ENCODE results near the gene C16orf86.
A peak's percentile ranks its signal among the peaks of the same experiment; 100 is the strongest.
"Not testable (repeated sequence)": the region's sequence is repeated elsewhere in the genome, so short reads cannot be mapped to it uniquely, and the experiment has no call there.

The C16orf86 gene

GRCh38 chr16:67668495-67669157 lies 2.0 kb downstream of the C16orf86 start:
- no peak for DNase-seq

- no peak for DNase-seq
Observed at GRCh38 chr16:67669499-67670101, 3.0 kb downstream of the C16orf86 start.

DNA sequence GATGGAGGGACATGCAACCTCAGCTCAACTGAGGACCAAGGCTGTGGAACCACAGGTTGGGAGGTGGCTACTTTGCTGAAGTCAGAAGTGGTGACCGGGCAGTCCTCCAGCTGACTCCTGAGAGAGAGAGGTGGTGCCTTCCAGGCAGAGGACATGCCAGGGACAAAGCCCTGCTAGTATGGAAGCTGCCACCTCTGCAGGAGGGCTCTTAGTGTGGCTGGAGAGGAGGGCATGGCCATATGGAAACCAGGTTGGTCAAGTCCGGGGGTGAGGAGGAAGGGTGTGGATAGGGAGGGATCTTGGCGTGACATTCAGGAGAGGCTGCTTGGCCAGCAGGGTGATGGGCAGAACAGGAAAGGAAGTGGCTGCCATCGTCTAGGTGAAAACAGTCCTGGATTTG lies 5.7 kb downstream of the C16orf86 start:
- no peak for DNase-seq

- DNase-seq, result peak; percentile 28
Observed at GRCh38 chr16:67672739-67673662, 6.4 kb downstream of the C16orf86 start.

DNA sequence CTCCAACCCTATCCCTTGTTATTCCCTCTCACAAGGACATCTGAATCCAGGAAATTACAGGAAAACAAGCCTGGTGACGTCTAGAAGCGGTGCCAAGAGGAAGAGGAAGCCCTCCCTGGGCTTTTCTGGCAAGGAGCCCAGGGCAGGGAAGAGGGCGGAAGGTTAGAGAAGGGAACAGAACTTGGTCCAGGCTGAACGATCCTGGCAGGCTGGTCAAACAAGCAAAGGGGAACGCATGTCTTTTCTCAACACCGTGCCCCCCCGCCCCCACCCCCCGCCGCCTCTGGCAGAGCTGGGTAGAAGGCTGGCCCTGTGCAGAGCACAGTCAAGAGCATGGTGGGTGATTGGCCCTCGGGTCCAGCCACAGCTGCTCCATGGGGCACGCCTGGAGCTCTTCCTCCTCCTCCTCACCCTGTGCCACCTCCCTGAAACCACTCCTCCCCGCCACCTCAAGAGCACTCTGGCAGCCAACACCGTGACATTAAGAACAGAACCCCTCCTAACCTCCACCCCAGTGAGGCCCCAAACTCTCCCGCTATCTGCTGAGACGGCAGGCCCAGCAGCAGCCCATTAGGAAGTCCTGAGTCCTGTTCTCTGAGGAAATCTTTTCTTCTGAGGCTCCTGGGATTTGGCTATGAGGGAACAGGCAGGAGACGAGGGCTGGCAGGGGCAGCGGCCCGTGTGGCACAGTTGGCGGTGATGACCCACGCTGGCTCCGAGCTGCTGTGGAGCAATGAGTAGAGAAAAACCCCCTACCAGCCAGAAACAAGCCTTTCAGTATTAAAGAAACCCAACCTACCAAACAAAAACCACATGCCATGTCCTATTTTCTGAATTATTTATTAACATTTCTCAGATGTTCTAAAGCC lies 7.3 kb downstream of the C16orf86 start:
- DNase-seq, result peak; percentile 73

- DNase-seq, result peak; percentile 58
Observed at GRCh38 chr16:67674851-67675578, 8.4 kb downstream of the C16orf86 start.

- no peak for DNase-seq
Observed at GRCh38 chr16:67675579-67675935, 8.9 kb downstream of the C16orf86 start.

GRCh38 chr16:67675999-67676398 lies 9.4 kb downstream of the C16orf86 start:
- no peak for DNase-seq

DNA sequence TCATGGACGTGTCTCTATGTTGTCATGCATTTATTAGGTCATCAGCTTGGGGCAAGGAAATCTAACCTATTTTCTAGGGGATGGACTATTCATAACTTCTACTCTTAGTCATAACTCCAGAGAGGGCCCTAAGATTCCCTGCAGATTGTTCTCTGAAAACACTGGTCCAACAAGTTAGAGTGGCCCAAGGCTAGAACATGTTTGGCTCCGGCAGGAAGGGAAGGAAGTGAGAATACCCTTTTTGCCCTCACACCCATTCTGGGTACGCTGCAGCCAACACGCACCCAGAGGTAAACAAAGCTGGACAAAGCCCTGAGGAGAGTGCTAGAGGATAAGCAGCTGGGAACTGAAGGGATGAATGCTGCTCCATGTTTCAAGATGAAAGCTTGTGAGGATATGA lies 9.9 kb downstream of the C16orf86 start:
- no peak for DNase-seq

GRCh38 chr16:67676939-67677338 lies 10.3 kb downstream of the C16orf86 start:
- DNase-seq, result no peak

DNA sequence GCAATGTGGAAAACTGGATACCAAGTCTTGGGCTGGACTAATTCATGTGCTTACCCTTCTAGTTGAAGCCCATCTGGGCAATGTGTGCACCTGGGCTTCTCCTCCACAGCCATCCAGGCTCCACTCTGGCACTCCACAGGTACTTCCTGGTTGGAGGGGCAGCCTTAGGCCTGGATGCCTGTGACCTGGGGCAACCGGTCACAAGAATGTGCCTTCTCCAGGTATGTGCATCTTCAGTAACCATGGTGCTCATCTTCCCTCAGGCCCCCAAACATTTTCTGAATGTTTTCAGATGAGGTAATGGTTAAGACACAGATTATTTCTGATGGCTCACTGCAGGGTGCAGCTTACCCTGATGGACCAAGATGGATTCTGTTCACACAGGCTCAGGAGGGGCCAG lies 11.1 kb downstream of the C16orf86 start:
- no peak for DNase-seq

DNA sequence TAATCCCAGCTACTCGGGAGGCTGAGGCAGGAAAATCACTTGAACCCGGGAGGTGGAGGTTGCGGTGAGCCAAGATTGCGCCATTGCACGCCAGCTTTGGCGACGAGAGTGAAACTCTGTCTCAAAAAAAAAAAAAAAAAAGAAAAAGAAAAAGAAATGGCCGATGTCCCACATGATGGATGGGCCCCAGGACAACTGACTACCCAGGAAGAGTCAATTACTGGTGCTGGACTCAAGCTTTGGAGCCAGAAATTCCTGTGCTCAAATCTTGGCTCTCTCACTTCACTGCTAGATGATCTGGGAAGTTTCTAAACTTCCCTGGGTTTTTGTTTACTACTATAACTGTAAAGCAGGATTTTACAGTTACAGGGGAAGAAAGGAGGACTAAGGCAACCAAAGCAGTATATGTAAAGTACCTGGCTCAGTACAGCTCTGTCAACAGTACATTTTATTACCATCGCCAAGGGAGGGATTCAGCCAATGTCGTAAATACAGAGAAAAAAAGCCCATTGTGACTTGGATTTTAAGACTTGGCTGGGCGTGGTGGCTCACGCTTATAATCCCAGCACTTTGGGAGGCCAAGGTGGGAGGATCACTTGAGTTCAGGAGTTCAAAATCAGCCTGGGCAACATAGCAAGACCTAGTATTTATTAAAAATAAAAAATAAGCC lies 11.9 kb downstream of the C16orf86 start:
- peak; percentile 7 for DNase-seq

GRCh38 chr16:67679935-67680897 lies 13.6 kb downstream of the C16orf86 start:
- no peak for DNase-seq

DNA sequence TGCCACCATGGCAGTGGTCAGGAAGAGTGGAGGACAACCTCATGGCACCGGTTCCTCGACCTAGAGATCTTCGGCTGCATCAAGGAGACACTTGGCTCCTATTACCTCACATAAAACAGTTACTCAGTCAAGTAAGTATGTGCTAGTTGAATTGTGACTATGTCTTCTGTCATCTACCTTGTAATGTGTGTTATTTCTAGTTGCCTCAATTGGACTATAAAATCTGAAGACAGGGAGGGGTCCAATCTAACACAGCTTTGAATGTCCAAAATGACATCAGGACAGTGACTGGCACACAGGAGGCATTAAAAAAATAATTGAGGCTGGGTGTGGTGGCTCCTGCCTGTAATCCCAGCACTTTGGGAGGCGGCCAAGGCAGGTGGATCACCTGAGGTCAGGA lies 17.2 kb downstream of the C16orf86 start:
- DNase-seq, result no peak

DNA sequence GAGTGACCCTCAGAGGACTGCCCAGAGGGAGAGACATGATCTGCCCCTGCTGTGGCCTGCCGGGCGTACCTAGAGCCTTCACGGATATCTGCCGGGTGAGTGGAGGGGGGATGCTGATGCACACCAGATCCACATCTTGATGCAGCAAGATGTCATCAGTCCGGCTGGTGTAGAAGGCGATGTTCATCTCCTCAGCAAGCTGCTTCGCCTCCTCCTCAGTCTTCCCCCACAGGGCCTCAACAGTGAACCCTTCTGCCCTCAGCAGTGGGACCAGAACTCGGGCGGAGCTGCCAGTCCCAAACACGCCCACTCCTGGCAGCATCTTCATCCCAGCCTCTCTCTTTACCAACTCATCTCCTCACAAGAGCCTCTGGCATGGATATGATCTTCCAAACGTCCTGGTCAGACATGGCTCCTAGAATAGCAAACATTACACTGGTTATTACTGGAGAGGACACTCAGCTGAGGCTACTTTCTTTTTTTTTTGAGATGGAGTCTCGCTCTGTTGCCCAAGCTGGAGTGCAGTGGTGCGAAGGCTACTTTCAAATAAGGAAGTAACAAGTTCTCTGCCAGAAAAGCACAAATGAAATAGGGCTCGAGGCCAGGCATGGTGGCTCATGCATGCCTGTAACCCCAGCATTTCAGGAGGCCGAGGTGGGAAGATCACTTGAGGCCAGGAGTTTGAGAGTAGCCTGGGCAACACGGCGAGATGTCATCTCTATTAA lies 18.9 kb downstream of the C16orf86 start:
- DNase-seq, result no peak

GRCh38 chr16:67693517-67694285 lies 27.1 kb downstream of the C16orf86 start:
- not testable (repeated sequence) for DNase-seq

- no peak for DNase-seq
Observed at GRCh38 chr16:67694611-67695010, 28.0 kb downstream of the C16orf86 start.

DNA sequence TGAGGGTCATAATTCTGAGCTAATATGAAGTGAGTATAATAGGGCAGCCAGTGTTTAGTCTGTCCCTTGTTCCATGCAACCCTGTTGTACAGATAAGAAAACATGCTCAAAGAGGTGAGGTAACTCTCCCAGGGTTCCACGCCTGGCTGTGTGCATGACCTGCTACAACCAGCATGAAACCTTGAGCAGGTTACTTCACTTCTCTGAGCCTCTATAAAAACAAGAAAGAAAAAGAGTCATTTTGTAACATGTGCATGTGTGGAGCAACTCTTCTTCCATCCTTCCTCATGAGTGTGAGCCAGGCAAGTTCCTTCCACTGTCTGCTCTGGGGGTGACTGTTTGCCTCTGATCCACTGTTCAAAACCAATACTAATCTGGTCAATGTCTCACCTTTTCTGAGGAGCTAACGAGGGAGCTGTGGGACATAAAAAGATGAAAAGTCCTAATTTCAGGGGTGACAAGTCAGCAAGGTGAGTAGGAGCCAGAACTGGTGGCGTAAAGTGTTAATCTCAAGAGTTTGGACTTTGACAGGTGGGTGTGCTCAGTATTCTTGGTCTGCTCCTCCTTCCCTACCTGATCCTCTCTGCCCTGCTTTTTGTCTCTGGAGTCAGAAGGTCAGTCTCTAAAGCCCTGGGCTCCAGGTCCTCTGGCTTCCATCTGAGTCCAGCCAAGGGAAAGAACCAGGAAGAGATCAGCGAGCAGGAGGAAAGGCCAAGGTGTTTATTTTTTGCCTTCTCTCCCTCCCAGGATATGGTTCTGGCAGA lies 31.0 kb downstream of the C16orf86 start:
- no peak for DNase-seq
